Ovary (tissue), 9 donors: ENCODE results near the gene STUM. TPM values are rescaled to one million over a fixed set of nuclear protein-coding genes. Genes with fewer than 3 reads are reported as not detected.
"Not testable (repeated sequence)": the region's sequence is repeated elsewhere in the genome, so short reads cannot be mapped to it uniquely, and the experiment has no call there.

ENCODE experiments used
- DNase-seq, 5 donors: peaks; one replicate each; pipeline ENCODE4 v3.0.0-alpha.2; 2019 to 2020
- H3K27ac ChIP-seq, 2 donors: fragments of 200-600 bp; one replicate each; pipeline versions ENCODE4 v1.5.1 to v1.8.0; 2019 to 2022
- H3K27me3 ChIP-seq: fragments of 200-600 bp; one replicate; pipeline ENCODE4 v1.8.0; 2022
- H3K36me3 ChIP-seq: fragments of 200-600 bp; sonication (generic); one replicate; pipeline ENCODE4 v1.5.1; 2019
- H3K4me1 ChIP-seq: one replicate; pipeline ENCODE4 v1.8.1; 2013; ENCODE audit warnings: mild to moderate bottlenecking, moderate library complexity; ENCODE audit not compliant: insufficient read depth
- H3K4me3 ChIP-seq: fragments of 200-600 bp; sonication (generic); one replicate; pipeline ENCODE4 v1.5.1; 2017
- H3K9me3 ChIP-seq, 2 donors: fragments of 200-600 bp in 1 of 2; sonication (generic) in 1 of 2; one replicate each; pipeline versions ENCODE4 v1.5.1 to v1.8.1; 2013 to 2019; ENCODE audit warnings: mild to moderate bottlenecking in 1 of 2, moderate library complexity in 1 of 2
- CTCF ChIP-seq, 3 donors: fragments of 450-650 bp in 2 of 3; fragments of 200-600 bp in 1 of 3; IDR thresholded peaks; one replicate each; pipeline versions ENCODE4 v1.5.1 to v1.8.0; 2016 to 2022; ENCODE audit warnings: antibody characterized with exemption in 3 of 3, mild to moderate bottlenecking in 1 of 3
- EP300 ChIP-seq: sonication (generic); formaldehyde crosslinking; IDR thresholded peaks from one replicate; pipeline ENCODE4 v1.6.1; 2017; ENCODE audit warnings: antibody characterized with exemption
- POLR2A ChIP-seq: fragments of 450-650 bp; IDR thresholded peaks from one replicate; pipeline ENCODE4 v1.6.1; 2017; ENCODE audit warnings: antibody characterized with exemption, mild to moderate bottlenecking, moderate library complexity
- whole genome bisulfite sequencing, 3 donors: extraction: QIAGEN DNeasy Blood & Tissue Kit in 1 of 3; methylation state at CpG; one replicate each; pipeline versions ENCODE4 v1.1.5 to v1.1.7; 2013 to 2017; 5-methylcytosine and 5-hydroxymethylcytosine counted together
- intact Hi-C, 4 donors: fragments of 100-400 bp; cut with DNase I; formaldehyde crosslinking; loops; one replicate each; pipeline versions ENCODE4 v1.11.0 to v1.15.1; 2022 to 2023
- polyA plus RNA-seq, 2 donors: library from polyadenylated mRNA; stranded (reverse); fragments of 200-250 nt in 1 of 2; fragments of 350-450 nt in 1 of 2; fragmentation: Illumina TruSeq in 1 of 2; extraction: RNeasy Lipid Tissue Mini Kit (QIAGEN cat#74804) in 1 of 2; gene quantifications; one replicate each; pipeline ENCODE4 v1.2.3, GENCODE V29; 2013 to 2014
- total RNA-seq, 7 donors: library from RNA; depleted of rRNA in 2 of 7; stranded (reverse); fragments of >200 nt in 2 of 7; fragmentation: NEBNext Ultra II Directional in 3 of 7; extraction: Animal tissue kit (Norgen Biotek cat#: 25700) in 3 of 7; gene quantifications; one replicate each; pipeline versions ENCODE4 v1.1.0 to v1.2.4, GENCODE V29; 2016 to 2023
- donor health status: DM: no; HTN: no; CAD: no; lungs with moderate emphysema.
- donor health status: DM: no; HTN: no; CAD: no.
- donor health status: Bipolar disorder and iron deficiency.
- donor health status: DM: yes; HTN: yes; CAD: no.
- donor health status: DM: no; HTN: no; CAD: no.
- donor health status: DM: yes; HTN: yes; CAD: no.

STUM gene
- total and polyA plus RNA-seq, 9 donors = 0.24 to 6.1 (median 2.5) TPM

GRCh38 chr1:226597616-226598454 is 49.3 kb downstream of the STUM start:
- peak in 3 of 5 donors; percentile 4 to 17 (median 4) for DNase-seq
- 90 to 92% (median 92%) methylated on average over 5 of the region's 5 CpGs for WGBS, 3 donors
- intact Hi-C loops = no loop called here
- Histone ChIP-seq H3K4me1 (peaks cover 5% of the 10 kb centered on the region), H3K36me3 (no peaks in the 10 kb centered on the region), H3K9me3 (no peaks in the 10 kb centered on the region), H3K4me3 (no peak overlapping the region), H3K27me3 (no peaks in the 10 kb centered on the region), H3K27ac (no peak overlapping the region)
- no peak for TF ChIP-seq POLR2A
- TF ChIP-seq EP300 = no peak
- TF ChIP-seq CTCF (IDR thresholded peaks at IDR 0.05) = no peak

GRCh38 chr1:226598455-226598849 is 49.9 kb downstream of the STUM start:
- 93 to 95% (median 93%) methylated on average over 2 of the region's 2 CpGs for WGBS, 3 donors
- Histone ChIP-seq H3K27ac (no peak overlapping the region), H3K4me1 (peaks cover 5% of the 10 kb centered on the region), H3K36me3 (no peaks in the 10 kb centered on the region), H3K4me3 (no peak overlapping the region), H3K9me3 (no peaks in the 10 kb centered on the region), H3K27me3 (no peaks in the 10 kb centered on the region)
- TF ChIP-seq CTCF (IDR thresholded peaks at IDR 0.05) (no peak), POLR2A (no peak), EP300 (no peak)
- peak in 2 of 5 donors; percentile 3 to 9 for DNase-seq
- intact Hi-C loops = no loop called here

GRCh38 chr1:226598955-226599354 is 50.4 kb downstream of the STUM start:
- H3K4me3 ChIP-seq, H3K4me1 ChIP-seq, H3K9me3 ChIP-seq, H3K36me3 ChIP-seq, H3K27ac ChIP-seq, DNase-seq, H3K27me3 ChIP-seq, intact Hi-C loops: not testable (repeated sequence)
- 84 to 90% (median 89%) methylated on average over 3 of the region's 3 CpGs for WGBS, 3 donors

GRCh38 chr1:226599636-226600238 is 51.2 kb downstream of the STUM start:
- DNase-seq = peak in 2 of 5 donors; percentile 0 to 4
- TF ChIP-seq CTCF (IDR thresholded peaks at IDR 0.05) (no peak), EP300 (no peak), POLR2A (no peak)
- intact Hi-C loops = loop anchor here in 1 of 4 donors (5.0 kb wide), 1 partner anchor 52 kb away; the partner anchor contains the start of gene STUM

GRCh38 chr1:226600254-226600653 is 51.7 kb downstream of the STUM start:
- Histone ChIP-seq H3K27ac (no peak overlapping the region), H3K27me3 (no peaks in the 10 kb centered on the region), H3K4me1 (peaks cover 15% of the 10 kb centered on the region), H3K4me3 (no peak overlapping the region), H3K9me3 (no peaks in the 10 kb centered on the region), H3K36me3 (no peaks in the 10 kb centered on the region)
- TF ChIP-seq POLR2A (no peak), CTCF (IDR thresholded peaks at IDR 0.05) (no peak), EP300 (no peak)
- intact Hi-C loops = loop anchor here in 1 of 4 donors (5.0 kb wide), 1 partner anchor 53 kb away; the partner anchor contains the start of gene STUM
- DNase-seq = peak in 2 of 5 donors; percentile 6 to 27
- 89 to 91% (median 90%) methylated on average over 4 of the region's 4 CpGs for WGBS, 3 donors

More at GRCh38 chr1:226599636-226600238, 51.2 kb downstream of the STUM start:
- Histone ChIP-seq H3K4me3 (no peak overlapping the region), H3K36me3 (no peaks in the 10 kb centered on the region), H3K9me3 (no peaks in the 10 kb centered on the region), H3K27me3 (no peaks in the 10 kb centered on the region), H3K4me1 (peaks cover 11% of the 10 kb centered on the region), H3K27ac (no peak overlapping the region)
